GM06990 (cell line): ENCODE results near the gene MRPL40.
"Not testable (repeated sequence)": the region's sequence is repeated elsewhere in the genome, so short reads cannot be mapped to it uniquely, and the experiment has no call there.

Experiments used
- DNase-seq: peaks from one replicate; pipeline ENCODE4 v3.0.0-alpha.2; 2011; ENCODE audit not compliant: insufficient read length; ENCODE audit errors: extremely low read depth
- H3K27me3 ChIP-seq: replicated peaks from 2 replicates; pipeline ENCODE4 v1.6.0; 2011; ENCODE audit warnings: low read length; ENCODE audit not compliant: control insufficient read depth, insufficient read depth
- H3K36me3 ChIP-seq: 2 replicates; pipeline ENCODE4 v1.5.1; 2011; ENCODE audit warnings: low read length; ENCODE audit not compliant: control insufficient read depth, insufficient read depth
- H3K4me3 ChIP-seq: replicated peaks from 2 replicates; pipeline ENCODE4 v1.5.1; 2011; ENCODE audit warnings: low read depth, mild to moderate bottlenecking, control low read depth, low read length
- CTCF ChIP-seq: IDR thresholded peaks from 2 replicates; pipeline ENCODE4 v1.5.1; 2011; ENCODE audit warnings: low read length, control low read depth, mild to moderate bottlenecking, inconsistent platforms; ENCODE audit not compliant: insufficient read depth, poor library complexity, severe bottlenecking

The MRPL40 gene

DNA sequence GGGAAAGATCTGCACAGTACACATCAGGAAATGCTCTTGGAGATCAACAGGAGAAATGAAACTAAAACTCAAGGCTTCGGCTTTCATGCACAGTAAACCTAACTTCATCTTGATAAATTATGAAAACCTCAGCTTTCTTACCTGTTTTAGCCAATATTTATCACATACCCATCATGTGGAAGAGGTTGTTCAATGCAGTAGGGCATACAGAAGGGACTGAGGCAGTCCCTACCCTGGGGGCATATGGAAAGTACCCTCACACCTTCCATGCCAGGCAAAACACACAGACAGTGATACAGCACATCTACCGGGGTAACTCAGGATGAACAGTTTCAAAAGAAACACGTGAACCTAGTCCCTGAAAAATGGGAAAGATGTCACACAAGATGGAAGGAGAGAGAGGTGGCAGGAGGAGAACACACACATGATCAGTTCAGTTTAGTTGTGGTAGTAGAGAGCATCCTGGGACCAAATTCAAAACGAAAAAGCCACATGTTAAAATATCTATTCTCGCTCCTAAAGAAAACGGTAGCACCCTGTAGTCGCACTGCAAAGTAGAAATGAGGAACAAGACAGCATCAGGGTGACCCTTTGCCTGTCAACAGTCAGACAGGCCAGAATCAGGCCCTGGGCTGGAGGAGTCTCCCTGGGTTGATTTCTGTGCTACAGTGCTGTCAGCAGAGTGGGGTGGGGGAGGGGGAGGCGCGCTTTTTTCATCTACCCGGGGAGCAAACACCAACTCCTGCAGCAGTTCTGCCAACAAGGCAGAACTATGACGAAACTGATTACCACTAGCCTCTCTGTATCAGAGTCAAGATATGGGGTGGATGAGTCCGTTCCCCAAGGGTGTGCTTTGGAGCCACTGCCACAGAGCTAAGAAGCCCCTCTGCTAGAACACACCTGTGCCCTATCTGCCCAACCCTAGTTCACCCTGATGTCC is 2.1 kb upstream of the MRPL40 start:
- DNase-seq: peak; percentile 47
- no peak for TF ChIP-seq CTCF

GRCh38 chr22:19430890-19431541 is 1.3 kb upstream of the MRPL40 start:
- peaks cover 2% of the 10 kb centered on the region for H3K36me3 ChIP-seq
- H3K27me3 ChIP-seq: no peaks in the 10 kb centered on the region
- TF ChIP-seq CTCF: no peak
- H3K4me3 ChIP-seq: peak overlapping the region; percentile 99
- peak; percentile 60 for DNase-seq

More for the DNA sequence above, 2.1 kb upstream of the MRPL40 start:
- no peaks in the 10 kb centered on the region; the same call in none of the 2 replicates for H3K36me3 ChIP-seq
- H3K4me3 ChIP-seq: peak overlapping the region; percentile 99
- H3K27me3 ChIP-seq: no peaks in the 10 kb centered on the region

GRCh38 chr22:19431649-19432132 is 654 bp upstream of the MRPL40 start, which contains the start of gene HIRA:
HIRA (minus strand) TSS chr22:19431733; CDS start chr22:19431476, 257 bp downstream.
- DNase-seq: peak; percentile 91
- peak within 1 kb of the TSS; percentile 99 for H3K4me3 ChIP-seq
- peaks cover 3% of the 10 kb centered on the region for H3K36me3 ChIP-seq
- H3K27me3 ChIP-seq: no peaks in the 10 kb centered on the region
- no peak for TF ChIP-seq CTCF

- H3K4me3 ChIP-seq: no peak overlapping the region
- no peak for TF ChIP-seq CTCF
- H3K36me3 ChIP-seq: peaks cover 5% of the 10 kb centered on the region
- H3K27me3 ChIP-seq: no peaks in the 10 kb centered on the region
- no peak for DNase-seq
Observed at GRCh38 chr22:19434401-19434800, 2.1 kb downstream of the MRPL40 start.

DNA sequence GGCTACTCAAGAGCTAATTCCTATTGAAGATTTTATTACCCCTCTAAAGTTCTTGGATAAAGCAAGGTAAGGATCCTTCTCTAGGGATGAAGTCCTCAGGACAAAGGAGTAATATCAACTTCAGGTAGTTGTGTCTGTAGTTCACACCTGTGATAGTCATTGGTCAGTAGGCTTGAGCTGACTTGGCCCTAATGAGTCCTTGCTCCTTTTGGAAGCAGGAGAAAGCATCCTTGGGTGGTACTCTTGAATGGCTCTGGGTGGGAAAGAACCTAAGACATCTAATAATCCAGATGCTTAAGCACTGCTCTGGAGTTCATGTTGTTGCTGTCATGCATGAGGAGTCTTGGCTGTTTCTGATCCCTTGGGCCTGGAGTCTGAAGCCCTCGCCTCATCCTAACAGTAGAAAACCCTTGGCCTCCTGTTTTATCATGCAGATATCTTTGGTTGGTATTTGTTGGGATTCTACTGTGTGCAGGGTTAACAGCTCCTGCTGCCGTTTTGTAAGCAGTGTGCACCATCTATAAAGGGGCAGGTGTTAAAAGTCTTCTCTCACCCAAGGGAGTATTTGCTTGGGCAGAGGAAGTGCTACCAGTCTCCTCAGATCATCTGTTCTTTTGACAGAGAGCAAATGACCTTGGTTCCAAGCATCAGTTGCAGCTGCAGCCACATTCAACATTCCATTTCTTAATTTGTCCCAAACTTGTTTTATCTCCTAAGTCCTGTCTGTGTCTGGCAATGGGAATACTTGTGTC is 2.7 kb downstream of the MRPL40 start:
- H3K36me3 ChIP-seq: peaks cover 5% of the 10 kb centered on the region

DNA sequence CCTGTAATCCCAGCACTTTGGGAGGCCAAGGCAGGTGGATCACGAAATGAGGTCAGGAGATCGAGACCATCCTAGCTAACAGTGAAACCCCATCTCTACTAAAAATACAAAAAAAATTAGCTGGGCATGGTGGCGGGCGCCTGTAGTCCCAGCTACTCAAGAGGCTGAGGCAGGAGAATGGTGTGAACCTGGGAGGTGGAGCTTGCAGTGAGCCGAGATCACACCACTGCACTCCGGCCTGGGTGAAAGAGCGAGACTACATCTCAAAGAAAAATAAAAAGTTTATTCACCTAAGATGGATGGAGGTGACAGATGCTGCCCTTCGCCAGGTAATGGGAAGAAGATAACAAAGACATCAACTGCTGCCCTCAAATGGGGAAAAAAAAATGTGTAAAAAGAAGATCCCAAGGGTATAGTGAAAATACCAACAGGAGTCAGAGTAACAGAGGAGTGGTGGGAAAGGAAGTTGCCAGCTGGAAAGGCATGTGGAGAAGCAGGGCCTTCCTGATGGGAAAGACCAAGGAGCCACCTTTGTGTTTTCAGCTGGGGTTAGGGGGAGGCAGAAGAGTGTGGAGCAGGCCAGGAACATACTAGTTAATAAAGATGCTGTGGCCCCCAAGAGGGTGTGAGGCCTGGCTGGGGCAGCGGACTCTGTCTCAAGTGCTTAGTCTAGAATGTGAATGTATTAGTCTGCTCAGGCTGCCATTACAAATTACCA is 4.3 kb downstream of the MRPL40 start:
- H3K36me3 ChIP-seq, H3K27me3 ChIP-seq, H3K4me3 ChIP-seq, DNase-seq: not testable (repeated sequence)

More for the DNA sequence above, 2.7 kb downstream of the MRPL40 start:
- DNase-seq: no peak
- no peak for TF ChIP-seq CTCF
- Histone ChIP-seq H3K27me3 (no peaks in the 10 kb centered on the region), H3K4me3 (no peak overlapping the region)
